SJCRH30 (cell line): ENCODE results near the gene KIF6. TPM values are rescaled to one million over a fixed set of nuclear protein-coding genes. Genes with fewer than 3 reads are reported as not detected.
A peak's percentile ranks its signal among the peaks of the same experiment; 100 is the strongest.

Experiments
- DNase-seq, 2 experiments: peaks; one replicate each; pipeline ENCODE4 v3.0.0-alpha.2; 2015 to 2020
- H3K27ac ChIP-seq: fragments of 250-450 bp; sonication (Bioruptor Pico); 2 replicates; pipeline ENCODE4 v1.5.1; 2020; ENCODE audit warnings: mild to moderate bottlenecking, moderate library complexity
- H3K27me3 ChIP-seq: fragments of 250-450 bp; sonication (Bioruptor Pico); 2 replicates; pipeline ENCODE4 v1.5.1; 2020; ENCODE audit warnings: mild to moderate bottlenecking, moderate library complexity
- H3K36me3 ChIP-seq: fragments of 250-450 bp; sonication (Bioruptor Pico); 2 replicates; pipeline ENCODE4 v1.5.1; 2020; ENCODE audit warnings: mild to moderate bottlenecking, moderate library complexity
- H3K4me1 ChIP-seq: fragments of 250-450 bp; sonication (Bioruptor Pico); 2 replicates; pipeline ENCODE4 v1.5.1; 2020; ENCODE audit warnings: mild to moderate bottlenecking, moderate library complexity
- H3K4me3 ChIP-seq: fragments of 250-450 bp; sonication (Bioruptor Pico); 2 replicates; pipeline ENCODE4 v1.5.1; 2020; ENCODE audit warnings: mild to moderate bottlenecking, moderate library complexity
- H3K9me3 ChIP-seq: fragments of 250-450 bp; sonication (Bioruptor Pico); replicated peaks from 2 replicates; pipeline ENCODE4 v1.5.1; 2020; ENCODE audit warnings: mild to moderate bottlenecking, moderate library complexity
- total RNA-seq: library from RNA; depleted of rRNA; stranded (reverse); fragments of >200 nt; shearing (Covaris generic); gene quantifications from 2 replicates; pipeline ENCODE4 v1.2.3, GENCODE V29; 2014

The KIF6 gene
- total RNA-seq, 1 experiment from 2014 or later: 0.22 TPM

DNA sequence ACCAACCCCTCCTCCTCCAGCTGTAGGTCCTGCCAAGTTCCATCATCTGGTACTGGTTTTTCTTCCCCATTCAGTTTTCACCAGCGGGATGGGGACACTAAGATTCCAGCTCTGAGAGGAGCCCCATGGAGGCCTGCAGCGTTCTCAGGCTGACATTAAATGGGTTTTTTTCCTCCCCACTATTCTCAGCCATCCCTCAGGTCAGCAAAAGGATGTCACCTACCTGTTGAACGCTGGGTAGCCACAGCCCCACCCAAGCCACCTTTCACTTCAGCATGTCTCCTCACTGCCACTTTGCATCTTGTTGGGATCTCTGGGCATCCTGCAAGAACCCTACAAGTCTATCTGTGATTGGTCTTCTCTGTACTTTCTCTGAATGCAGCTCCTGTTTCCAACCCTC lies 417.7 kb downstream of the KIF6 start:
- no peaks in the 10 kb centered on the region for H3K4me1 ChIP-seq
- no peaks in the 10 kb centered on the region for H3K9me3 ChIP-seq
- no peak overlapping the region for H3K4me3 ChIP-seq
- H3K27me3 ChIP-seq: peaks cover 2% of the 10 kb centered on the region; the same call in 1 of the 2 replicates
- no peaks in the 10 kb centered on the region for H3K36me3 ChIP-seq
- no peak for DNase-seq
- H3K27ac ChIP-seq: no peak overlapping the region

DNA sequence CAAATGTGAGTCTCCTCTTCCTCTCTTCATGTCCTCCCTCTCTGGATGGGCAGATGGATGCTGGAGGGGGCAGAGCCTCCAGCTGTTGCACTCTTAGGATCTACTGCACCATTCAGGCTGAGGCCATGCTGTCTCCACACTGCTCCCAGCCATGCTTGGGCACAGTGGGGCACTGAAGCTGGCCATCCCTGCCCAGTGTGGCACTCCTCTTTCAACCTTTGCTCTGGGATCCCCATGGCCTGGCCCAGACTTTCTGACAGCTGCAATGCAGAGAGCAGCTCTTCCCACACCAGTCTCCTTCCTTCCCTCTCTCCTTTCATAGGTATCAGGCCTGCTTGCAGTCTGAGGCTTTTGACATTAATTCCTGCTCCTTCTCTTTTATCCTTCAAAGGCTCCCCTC lies 420.3 kb downstream of the KIF6 start:
- DNase-seq: no peak
- Histone ChIP-seq H3K36me3 (no peaks in the 10 kb centered on the region), H3K4me1 (no peaks in the 10 kb centered on the region), H3K4me3 (no peak overlapping the region), H3K9me3 (no peaks in the 10 kb centered on the region), H3K27ac (no peak overlapping the region), H3K27me3 (no peaks in the 10 kb centered on the region)

DNA sequence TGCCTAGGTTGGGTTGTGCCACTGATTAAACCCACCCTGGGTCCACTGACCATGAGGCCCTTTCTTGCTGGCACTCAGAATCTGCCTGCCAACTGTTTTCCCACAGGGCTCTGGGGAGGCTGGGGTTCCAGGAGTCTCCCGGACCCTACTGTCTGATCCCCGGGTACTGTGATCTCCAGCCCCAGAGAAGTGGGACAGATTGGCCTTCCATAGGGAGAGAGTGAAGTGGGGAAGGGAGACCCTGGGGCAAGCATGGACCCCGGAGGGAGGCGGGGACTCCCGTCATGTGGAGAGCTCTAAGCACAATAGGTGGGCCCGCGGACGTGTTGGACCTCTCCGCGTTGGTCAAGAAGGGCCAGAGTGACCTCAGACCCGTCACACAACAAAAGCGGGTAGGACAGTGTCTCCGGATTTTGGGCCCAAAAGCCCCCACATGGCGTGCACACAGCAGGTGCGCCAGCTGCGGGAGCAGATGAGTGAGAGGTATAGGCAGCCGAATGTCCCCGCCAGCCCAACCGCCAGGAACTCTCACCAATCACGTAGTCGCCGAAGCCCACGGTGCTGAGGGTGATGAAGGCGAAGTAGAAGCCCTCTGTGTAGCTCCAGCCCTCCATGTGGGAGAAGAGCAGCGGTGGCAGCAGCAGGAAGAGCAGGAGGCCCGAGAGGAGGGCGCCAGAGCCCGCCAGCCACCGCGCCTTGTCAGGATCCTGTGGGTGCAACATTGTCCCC lies 421.6 kb downstream of the KIF6 start:
- DNase-seq: no peak
- Histone ChIP-seq H3K27ac (no peak overlapping the region), H3K9me3 (no peaks in the 10 kb centered on the region)

DNA sequence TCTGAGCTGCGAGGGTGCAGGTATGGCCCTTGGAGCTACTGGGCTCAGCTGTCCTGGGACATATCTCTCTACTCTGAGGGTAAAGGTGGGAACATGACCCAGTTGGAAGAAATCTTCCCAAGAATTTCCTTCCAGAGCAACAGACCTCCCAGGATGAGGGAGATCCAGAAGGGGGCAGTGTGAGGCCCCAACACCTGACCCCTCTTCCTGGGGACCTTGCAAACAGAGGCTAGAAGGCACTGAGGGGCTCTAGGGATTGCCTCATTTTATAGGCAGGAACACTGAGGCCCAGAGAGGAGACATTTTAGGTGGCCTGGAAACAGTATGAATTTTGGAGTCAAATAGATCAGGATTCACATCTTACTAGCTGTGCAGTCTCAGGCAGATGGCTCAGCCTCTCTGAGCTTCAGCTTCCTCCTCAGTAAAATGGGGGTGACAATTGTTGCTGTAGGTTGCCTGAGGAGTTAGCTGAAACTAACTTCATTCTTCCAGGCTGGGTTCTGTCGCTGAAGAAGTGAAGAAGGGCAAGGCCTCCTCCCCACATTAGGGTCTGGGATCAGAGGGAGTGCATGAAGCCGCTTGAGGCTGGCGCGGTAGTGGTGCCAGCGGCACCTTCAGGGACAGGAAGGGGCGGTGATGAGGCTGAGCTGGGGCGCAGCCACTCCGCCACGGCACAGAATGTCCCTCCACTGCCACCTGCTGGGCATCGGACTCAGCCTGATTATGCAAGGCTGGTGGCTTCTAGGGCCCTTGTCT lies 422.4 kb downstream of the KIF6 start:
- H3K4me3 ChIP-seq: no peak overlapping the region
- H3K27me3 ChIP-seq: no peaks in the 10 kb centered on the region; the same call in 1 of the 2 replicates
- no peaks in the 10 kb centered on the region for H3K36me3 ChIP-seq
- DNase-seq: peak; percentile 69 to 82
- no peaks in the 10 kb centered on the region for H3K4me1 ChIP-seq
- H3K9me3 ChIP-seq: no peaks in the 10 kb centered on the region
- no peak overlapping the region for H3K27ac ChIP-seq

More for the DNA sequence above, 421.6 kb downstream of the KIF6 start:
- H3K27me3 ChIP-seq: no peaks in the 10 kb centered on the region
- no peaks in the 10 kb centered on the region for H3K4me1 ChIP-seq
- H3K4me3 ChIP-seq: no peak overlapping the region
- H3K36me3 ChIP-seq: no peaks in the 10 kb centered on the region

DNA sequence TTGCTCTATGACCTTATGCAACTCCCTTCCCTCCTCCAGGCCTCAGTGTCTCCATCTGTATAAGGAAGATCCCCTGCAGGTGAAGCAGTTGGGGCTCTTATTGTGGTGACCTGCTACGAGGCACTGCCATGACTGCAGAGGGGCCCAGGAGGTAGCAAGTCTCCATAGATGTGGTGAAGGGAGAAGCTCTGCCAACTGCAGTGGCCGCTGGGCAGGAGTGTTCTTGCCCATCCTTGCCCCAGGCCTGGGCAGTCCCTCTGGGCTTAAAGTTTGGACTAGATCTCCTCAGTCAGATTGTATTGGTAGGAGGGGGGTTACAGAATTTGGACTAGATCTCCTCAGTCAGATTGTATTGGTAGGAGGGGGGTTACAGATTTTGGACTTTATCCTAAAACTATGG lies 423.2 kb downstream of the KIF6 start:
- no peaks in the 10 kb centered on the region for H3K36me3 ChIP-seq
- H3K4me3 ChIP-seq: no peak overlapping the region
- H3K27ac ChIP-seq: no peak overlapping the region
- H3K27me3 ChIP-seq: no peaks in the 10 kb centered on the region; the same call in 1 of the 2 replicates
- H3K4me1 ChIP-seq: no peaks in the 10 kb centered on the region
- no peaks in the 10 kb centered on the region for H3K9me3 ChIP-seq
- DNase-seq: no peak

DNA sequence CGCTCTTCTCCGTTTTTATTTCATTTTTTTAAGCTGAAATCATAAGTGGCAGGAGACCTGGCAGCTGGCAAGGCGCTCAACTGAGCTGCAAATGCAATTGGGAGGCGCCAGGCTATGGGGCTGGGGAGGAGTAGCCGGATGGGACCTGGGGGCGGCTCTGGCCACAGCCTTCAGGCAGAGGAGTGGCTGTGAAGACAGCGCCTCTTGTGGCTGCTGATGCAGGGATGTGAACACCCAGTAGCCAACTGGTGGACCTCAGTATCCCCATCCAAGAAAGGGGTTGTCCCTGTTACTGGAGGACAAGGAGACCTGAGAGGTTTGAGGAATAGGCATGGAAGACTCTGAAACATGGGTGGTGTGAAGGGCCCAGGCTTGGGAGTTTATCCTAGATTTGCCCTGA lies 423.6 kb downstream of the KIF6 start:
- peak; percentile 17 to 39 for DNase-seq
- Histone ChIP-seq H3K4me3 (no peak overlapping the region), H3K36me3 (no peaks in the 10 kb centered on the region), H3K4me1 (no peaks in the 10 kb centered on the region), H3K27me3 (no peaks in the 10 kb centered on the region; the same call in 1 of the 2 replicates), H3K9me3 (no peaks in the 10 kb centered on the region), H3K27ac (no peak overlapping the region)

DNA sequence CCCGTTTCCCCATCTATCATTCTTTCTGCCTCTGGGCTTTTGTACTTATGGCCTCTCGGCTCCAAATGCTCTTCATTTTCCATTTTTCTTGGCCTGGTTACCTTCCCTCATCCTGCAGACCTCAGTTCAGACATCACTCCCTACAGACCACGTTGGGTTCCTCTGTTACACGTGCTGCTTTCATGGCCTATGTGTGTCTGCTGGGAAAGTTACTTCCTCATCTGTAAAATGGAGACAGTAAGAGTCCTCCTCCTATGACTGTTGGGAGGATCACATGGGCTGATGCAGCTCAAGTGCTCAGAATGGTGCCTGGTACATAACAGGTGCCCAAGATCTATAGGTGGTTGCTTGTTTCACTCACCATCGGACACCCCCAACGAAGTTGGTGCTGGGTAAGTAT lies 424.5 kb downstream of the KIF6 start:
- no peak for DNase-seq
- no peak overlapping the region for H3K27ac ChIP-seq
- no peaks in the 10 kb centered on the region for H3K36me3 ChIP-seq
- H3K9me3 ChIP-seq: no peaks in the 10 kb centered on the region
- peaks cover 1% of the 10 kb centered on the region; the same call in 1 of the 2 replicates for H3K4me1 ChIP-seq
- H3K27me3 ChIP-seq: no peaks in the 10 kb centered on the region; the same call in 1 of the 2 replicates
- no peak overlapping the region for H3K4me3 ChIP-seq

DNA sequence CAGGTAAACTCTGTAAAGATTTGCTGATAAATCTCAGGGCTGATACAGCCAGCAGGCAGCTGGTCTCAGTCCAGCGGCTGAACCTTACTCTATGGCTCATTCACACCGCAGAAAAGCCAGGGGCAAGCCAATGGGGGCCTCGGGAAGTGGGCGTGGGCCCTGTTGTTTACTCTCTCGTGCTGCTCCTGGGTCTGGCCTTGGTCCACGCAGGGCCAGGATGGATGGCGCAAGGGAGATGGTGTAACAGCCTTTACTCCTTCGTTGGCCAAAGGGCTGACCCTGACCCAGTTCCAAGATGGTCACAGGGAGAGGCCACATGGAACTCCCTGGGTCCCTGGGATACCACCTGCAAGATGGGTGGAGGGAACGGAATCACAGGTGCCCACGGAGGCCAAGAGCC lies 427.1 kb downstream of the KIF6 start:
- DNase-seq: no peak
- Histone ChIP-seq H3K27me3 (peaks cover 3% of the 10 kb centered on the region; the same call in 1 of the 2 replicates), H3K9me3 (no peaks in the 10 kb centered on the region), H3K36me3 (no peaks in the 10 kb centered on the region), H3K4me1 (peaks cover 2% of the 10 kb centered on the region; the same call in 1 of the 2 replicates), H3K4me3 (no peak overlapping the region), H3K27ac (no peak overlapping the region)

DNA sequence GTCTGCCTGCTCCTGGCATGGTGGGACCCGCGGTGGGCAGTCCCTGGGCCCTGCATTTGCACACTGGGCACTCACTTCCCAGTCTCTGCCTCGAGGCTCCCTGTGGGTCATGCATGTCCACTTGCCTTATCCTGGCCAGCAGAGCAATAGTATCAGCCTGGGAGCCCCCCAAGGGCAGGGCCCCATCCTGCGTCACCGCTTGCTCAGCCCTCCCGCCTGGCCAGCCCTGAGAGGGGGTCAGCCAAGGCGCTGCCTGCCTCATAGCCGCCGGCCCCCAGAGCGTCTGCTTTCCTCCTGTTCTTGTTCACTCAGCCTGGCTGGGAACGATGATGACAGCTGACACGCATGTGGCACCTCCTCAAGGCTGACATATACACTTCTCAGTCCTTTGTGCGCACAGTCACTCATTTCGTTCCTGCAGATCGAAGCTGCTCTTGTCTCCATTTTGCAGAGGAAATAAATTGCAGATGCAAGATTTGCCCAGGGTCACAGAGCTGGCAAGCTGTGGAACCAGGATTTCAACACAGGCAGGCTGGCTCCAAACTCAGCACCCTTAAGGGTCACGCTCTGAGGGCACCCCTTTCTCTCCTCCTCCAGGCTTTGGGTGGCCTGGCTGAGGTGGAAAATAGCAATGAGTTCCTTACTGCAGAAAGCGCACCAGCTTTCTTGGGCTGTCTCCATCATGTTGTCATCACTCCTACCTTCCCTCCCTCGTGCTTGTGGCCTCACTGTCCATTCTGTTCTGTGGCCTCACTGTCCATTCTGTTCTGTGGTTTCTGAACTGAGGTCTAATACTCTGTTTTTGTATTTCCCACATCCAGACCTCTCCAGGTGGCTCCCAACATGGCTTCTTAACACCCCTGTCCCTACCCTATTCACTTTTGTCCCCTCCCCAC lies 428.2 kb downstream of the KIF6 start:
- H3K27me3 ChIP-seq: peaks cover 3% of the 10 kb centered on the region; the same call in 1 of the 2 replicates
- no peak overlapping the region for H3K4me3 ChIP-seq
- H3K9me3 ChIP-seq: no peaks in the 10 kb centered on the region
- no peak overlapping the region for H3K27ac ChIP-seq
- no peaks in the 10 kb centered on the region for H3K36me3 ChIP-seq
- H3K4me1 ChIP-seq: peaks cover 2% of the 10 kb centered on the region; the same call in 1 of the 2 replicates
- peak; percentile 24 to 42 for DNase-seq

DNA sequence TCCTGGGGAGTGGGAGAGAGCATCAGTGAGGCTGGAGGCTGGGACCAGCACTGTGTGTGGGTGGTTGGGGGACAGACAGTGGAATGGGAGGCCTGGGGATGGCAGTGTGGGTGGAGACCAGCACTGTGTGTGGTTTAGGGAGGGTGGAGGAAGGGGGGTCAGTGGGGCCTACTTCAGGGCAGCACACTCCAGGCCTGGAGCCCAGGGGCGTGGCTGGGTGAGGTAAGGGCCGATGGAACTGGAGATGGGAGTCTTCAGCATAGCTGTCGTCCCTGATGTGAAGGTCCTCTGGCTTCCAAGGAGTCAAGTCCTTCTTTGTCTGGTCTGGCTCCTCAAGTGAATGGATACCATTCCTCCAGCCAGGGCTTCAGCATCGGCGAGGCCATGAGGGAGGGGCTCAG lies 429.6 kb downstream of the KIF6 start:
- Histone ChIP-seq H3K4me1 (peaks cover 2% of the 10 kb centered on the region; the same call in 1 of the 2 replicates), H3K27ac (no peak overlapping the region), H3K27me3 (peaks cover 9% of the 10 kb centered on the region; the same call in 1 of the 2 replicates), H3K9me3 (no peaks in the 10 kb centered on the region), H3K4me3 (no peak overlapping the region), H3K36me3 (no peaks in the 10 kb centered on the region)
- peak; percentile 30 to 34 for DNase-seq

DNA sequence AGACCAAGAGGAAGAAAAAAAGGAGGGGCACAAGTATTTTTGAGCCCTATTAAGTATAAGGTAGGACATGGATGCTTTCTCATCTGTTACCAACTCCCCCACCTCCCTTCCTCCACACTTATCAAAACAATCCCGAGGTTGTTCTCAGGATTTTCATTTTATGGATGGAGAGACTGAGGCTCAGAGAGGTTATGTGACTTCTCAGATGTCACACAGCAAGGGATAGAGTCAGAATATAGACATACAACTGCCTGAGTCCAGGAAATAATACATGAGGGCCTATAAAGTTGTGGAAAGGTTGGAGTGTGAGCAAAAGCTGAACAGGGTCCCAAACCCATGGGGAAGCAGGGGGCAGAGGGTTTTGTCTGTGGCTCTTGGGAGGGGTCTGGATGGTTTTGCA lies 430.3 kb downstream of the KIF6 start:
- no peak for DNase-seq
- no peak overlapping the region for H3K4me3 ChIP-seq
- H3K9me3 ChIP-seq: no peaks in the 10 kb centered on the region
- H3K36me3 ChIP-seq: no peaks in the 10 kb centered on the region
- peaks cover 9% of the 10 kb centered on the region; the same call in 1 of the 2 replicates for H3K27me3 ChIP-seq
- H3K27ac ChIP-seq: no peak overlapping the region
- peaks cover 2% of the 10 kb centered on the region; the same call in 1 of the 2 replicates for H3K4me1 ChIP-seq

DNA sequence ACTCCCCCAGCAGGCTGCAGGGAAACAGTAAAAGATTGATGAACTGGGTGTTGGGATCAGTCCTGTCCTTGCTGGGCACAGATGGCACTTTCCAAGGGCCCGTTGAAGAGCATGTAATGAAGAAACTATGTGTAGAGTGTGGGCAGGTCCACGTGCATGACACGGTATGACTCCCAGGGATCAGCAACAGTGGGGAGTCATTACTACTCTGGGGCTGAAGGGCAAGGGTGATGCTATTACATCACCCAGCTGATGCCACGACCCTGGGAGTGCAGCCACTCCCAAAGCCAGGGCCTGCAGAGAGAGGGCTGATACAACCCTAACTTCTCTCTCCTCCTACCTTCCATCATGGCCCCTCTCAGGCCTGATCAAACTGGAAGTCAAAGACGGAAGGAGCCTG lies 431.1 kb downstream of the KIF6 start:
- Histone ChIP-seq H3K9me3 (no peaks in the 10 kb centered on the region), H3K36me3 (no peaks in the 10 kb centered on the region), H3K4me3 (no peak overlapping the region), H3K27me3 (peaks cover 9% of the 10 kb centered on the region; the same call in 1 of the 2 replicates), H3K27ac (no peak overlapping the region), H3K4me1 (peaks cover 2% of the 10 kb centered on the region; the same call in 1 of the 2 replicates)
- no peak for DNase-seq

DNA sequence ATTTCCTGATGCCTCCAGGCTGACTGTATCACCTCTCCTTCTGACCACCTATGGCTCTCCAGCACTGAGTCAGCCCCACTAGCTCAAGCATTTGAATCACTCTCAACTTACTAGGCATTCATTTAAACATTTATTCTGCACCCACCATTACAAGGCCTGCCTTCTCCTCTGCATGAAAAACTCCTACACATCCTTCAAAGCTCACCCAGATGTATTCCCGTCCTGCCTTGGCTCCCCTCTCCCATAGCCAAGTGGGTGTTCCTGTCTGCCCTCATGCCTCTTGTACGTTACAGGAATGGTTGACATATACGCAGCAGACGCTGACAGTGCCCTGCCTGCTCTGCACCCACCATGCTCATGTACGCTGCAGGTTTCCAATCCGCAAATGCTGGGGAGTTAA lies 432.6 kb downstream of the KIF6 start:
- no peak overlapping the region for H3K27ac ChIP-seq
- H3K4me3 ChIP-seq: no peak overlapping the region
- H3K9me3 ChIP-seq: no peaks in the 10 kb centered on the region
- H3K4me1 ChIP-seq: peaks cover 2% of the 10 kb centered on the region; the same call in 1 of the 2 replicates
- DNase-seq: no peak
- H3K36me3 ChIP-seq: no peaks in the 10 kb centered on the region
- peaks cover 9% of the 10 kb centered on the region; the same call in 1 of the 2 replicates for H3K27me3 ChIP-seq

DNA sequence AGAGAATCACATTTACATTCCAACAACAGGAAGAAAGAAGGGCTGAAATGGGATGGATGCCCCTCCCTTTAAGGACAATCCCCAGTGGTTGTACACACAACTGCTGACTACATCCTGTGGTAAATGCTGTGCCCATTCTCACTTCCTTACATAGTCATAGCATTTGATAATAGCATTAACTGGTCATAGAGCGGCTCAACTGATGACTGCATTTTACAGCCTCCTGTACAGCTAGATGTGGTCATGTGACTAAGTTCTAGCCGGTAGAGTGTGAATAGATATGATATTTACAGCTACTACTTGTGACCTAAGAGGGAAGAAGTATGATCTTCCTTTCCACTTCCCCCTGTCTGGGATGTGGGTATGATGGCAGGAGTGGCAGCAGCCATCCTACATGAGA lies 435.7 kb downstream of the KIF6 start:
- no peak overlapping the region for H3K27ac ChIP-seq
- H3K4me3 ChIP-seq: no peak overlapping the region
- no peaks in the 10 kb centered on the region for H3K9me3 ChIP-seq
- H3K27me3 ChIP-seq: peaks cover 6% of the 10 kb centered on the region; the same call in 1 of the 2 replicates
- H3K36me3 ChIP-seq: no peaks in the 10 kb centered on the region
- no peaks in the 10 kb centered on the region for H3K4me1 ChIP-seq
- no peak for DNase-seq
